ENCODE data around the gene CPAMD8.

The CPAMD8 gene

DNA sequence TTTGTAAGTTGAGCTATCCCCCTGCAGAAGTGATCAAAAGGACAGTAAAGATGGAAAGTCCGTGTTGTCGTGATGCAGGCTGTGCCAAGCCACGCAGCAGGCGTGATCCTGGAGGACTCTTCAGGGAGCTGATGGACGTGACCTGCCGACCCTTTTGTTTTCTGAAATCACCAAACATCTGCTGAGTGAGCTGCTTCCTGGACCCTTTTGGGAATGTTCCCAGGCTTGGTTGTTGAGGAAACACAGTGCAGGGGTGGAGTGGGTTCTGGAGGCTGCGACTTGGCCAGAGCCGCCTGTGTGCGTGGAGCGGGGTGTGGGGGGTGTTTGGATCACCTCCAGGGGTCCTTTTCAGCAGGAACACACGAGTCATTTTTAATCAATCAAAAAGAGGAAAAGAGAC lies 15.4 kb upstream of the CPAMD8 start:
- no peaks in the 10 kb centered on the region for H4K20me1 ChIP-seq (ENCODE audit: insufficient read depth)
- H3K27me3 ChIP-seq (ENCODE audit: insufficient read depth, low read depth), result peaks cover 11% of the 10 kb centered on the region; the same call in 1 of the 2 replicates
- H3K4me3 ChIP-seq (IDR thresholded peaks at IDR 0.05; ENCODE audit: insufficient read depth, low read depth, low read length), result no peak overlapping the region
- no peak overlapping the region for H3K4me2 ChIP-seq
- TF ChIP-seq, protein P1, sequence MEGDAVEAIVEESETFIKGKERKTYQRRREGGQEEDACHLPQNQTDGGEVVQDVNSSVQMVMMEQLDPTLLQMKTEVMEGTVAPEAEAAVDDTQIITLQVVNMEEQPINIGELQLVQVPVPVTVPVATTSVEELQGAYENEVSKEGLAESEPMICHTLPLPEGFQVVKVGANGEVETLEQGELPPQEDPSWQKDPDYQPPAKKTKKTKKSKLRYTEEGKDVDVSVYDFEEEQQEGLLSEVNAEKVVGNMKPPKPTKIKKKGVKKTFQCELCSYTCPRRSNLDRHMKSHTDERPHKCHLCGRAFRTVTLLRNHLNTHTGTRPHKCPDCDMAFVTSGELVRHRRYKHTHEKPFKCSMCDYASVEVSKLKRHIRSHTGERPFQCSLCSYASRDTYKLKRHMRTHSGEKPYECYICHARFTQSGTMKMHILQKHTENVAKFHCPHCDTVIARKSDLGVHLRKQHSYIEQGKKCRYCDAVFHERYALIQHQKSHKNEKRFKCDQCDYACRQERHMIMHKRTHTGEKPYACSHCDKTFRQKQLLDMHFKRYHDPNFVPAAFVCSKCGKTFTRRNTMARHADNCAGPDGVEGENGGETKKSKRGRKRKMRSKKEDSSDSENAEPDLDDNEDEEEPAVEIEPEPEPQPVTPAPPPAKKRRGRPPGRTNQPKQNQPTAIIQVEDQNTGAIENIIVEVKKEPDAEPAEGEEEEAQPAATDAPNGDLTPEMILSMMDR (conservative IDR thresholded peaks at IDR 0.05; ENCODE audit: low read depth, low read length), result no peak
- no peak overlapping the region for H3K9ac ChIP-seq
- H3K27ac ChIP-seq, result no peak overlapping the region
- H2AFZ ChIP-seq (ENCODE audit: low read depth), result no peak overlapping the region
- no peaks in the 10 kb centered on the region for H3K79me2 ChIP-seq (ENCODE audit: insufficient read depth, low read depth)
- no peaks in the 10 kb centered on the region for H3K4me1 ChIP-seq (ENCODE audit: low read depth, poor library complexity, severe bottlenecking)
- no peaks in the 10 kb centered on the region for H3K36me3 ChIP-seq (ENCODE audit: insufficient read depth)

DNA sequence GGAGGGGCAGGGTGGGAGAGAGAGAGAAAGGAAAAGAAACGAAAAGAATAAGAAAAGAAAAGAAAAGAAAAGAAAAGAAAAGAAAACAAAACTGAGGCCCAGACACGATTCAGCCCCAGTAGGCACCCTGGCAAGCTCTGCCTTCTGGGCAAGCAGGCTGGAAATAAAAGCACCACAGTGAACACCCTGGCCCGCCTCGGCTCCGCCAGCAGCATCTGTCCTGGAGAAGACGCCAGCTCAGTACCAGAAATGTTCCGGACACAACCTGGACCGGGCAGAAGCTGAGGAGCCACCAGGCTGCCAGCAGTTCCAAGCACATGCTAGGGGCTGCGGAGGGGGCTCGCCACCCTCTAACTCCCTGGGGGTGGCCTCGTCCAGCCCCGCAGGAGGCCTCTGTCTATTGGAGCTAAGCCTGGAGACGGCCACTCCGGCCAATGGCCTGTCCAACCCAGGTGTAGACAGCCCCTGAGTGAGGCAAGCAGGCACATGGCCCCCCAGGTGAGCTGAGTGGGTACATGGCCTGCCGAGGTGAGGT lies 11.4 kb upstream of the CPAMD8 start:
- peaks cover 13% of the 10 kb centered on the region; the same call in 1 of the 2 replicates for H3K27me3 ChIP-seq (ENCODE audit: insufficient read depth, low read depth)
- no peaks in the 10 kb centered on the region for H4K20me1 ChIP-seq (ENCODE audit: insufficient read depth)
- no peak overlapping the region for H2AFZ ChIP-seq (ENCODE audit: low read depth)
- H3K79me2 ChIP-seq (ENCODE audit: insufficient read depth, low read depth), result no peaks in the 10 kb centered on the region
- H3K9ac ChIP-seq, result no peak overlapping the region
- H3K36me3 ChIP-seq (ENCODE audit: insufficient read depth), result no peaks in the 10 kb centered on the region
- H3K27ac ChIP-seq, result no peak overlapping the region
- no peak overlapping the region for H3K4me2 ChIP-seq
- H3K4me3 ChIP-seq (IDR thresholded peaks at IDR 0.05; ENCODE audit: insufficient read depth, low read depth, low read length), result no peak overlapping the region
- no peaks in the 10 kb centered on the region for H3K4me1 ChIP-seq (ENCODE audit: low read depth, poor library complexity, severe bottlenecking)
- TF ChIP-seq, protein P1 (conservative IDR thresholded peaks at IDR 0.05; ENCODE audit: low read depth, low read length), result no peak

- no peak overlapping the region for H2AFZ ChIP-seq (ENCODE audit: low read depth)
- no peak overlapping the region for H3K4me2 ChIP-seq
- TF ChIP-seq, protein P1 (conservative IDR thresholded peaks at IDR 0.05; ENCODE audit: low read depth, low read length), result no peak
- no peaks in the 10 kb centered on the region for H3K4me1 ChIP-seq (ENCODE audit: low read depth, poor library complexity, severe bottlenecking)
- peaks cover 18% of the 10 kb centered on the region; the same call in 1 of the 2 replicates for H3K27me3 ChIP-seq (ENCODE audit: insufficient read depth, low read depth)
- no peaks in the 10 kb centered on the region for H3K36me3 ChIP-seq (ENCODE audit: insufficient read depth)
- H3K9ac ChIP-seq, result no peak overlapping the region
- no peak overlapping the region for H3K27ac ChIP-seq
- H3K4me3 ChIP-seq (IDR thresholded peaks at IDR 0.05; ENCODE audit: insufficient read depth, low read depth, low read length), result no peak overlapping the region
- no peaks in the 10 kb centered on the region for H3K79me2 ChIP-seq (ENCODE audit: insufficient read depth, low read depth)
- H4K20me1 ChIP-seq (ENCODE audit: insufficient read depth), result no peaks in the 10 kb centered on the region
Observed at GRCh38 chr19:17037184-17037583, 10.6 kb upstream of the CPAMD8 start.

DNA sequence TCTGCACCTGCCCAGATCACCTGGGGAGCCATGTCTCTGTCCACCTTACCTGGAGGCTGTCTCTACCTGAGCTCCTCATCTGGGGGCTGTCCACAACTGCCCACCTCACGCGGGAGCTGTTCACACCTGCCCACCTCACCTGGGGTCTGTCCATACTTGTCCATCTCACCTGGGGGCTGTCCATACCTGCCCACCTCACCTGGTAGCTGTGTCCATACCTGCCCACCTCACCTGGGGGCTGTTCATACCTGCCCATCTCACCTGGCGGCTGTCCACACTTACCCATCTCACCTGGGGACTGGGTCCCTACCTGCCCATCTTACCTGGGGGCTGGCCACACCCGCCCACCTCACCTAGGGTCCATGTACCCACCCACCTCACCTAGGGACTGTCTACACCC lies 10.0 kb upstream of the CPAMD8 start:
- Histone ChIP-seq H3K79me2 (ENCODE audit: insufficient read depth, low read depth) (no peaks in the 10 kb centered on the region), H2AFZ (ENCODE audit: low read depth) (no peak overlapping the region), H3K36me3 (ENCODE audit: insufficient read depth) (no peaks in the 10 kb centered on the region)

More for the DNA sequence above, 10.0 kb upstream of the CPAMD8 start:
- TF ChIP-seq, protein P1 (conservative IDR thresholded peaks at IDR 0.05; ENCODE audit: low read depth, low read length), result no peak
- Histone ChIP-seq H3K4me1 (ENCODE audit: low read depth, poor library complexity, severe bottlenecking) (no peaks in the 10 kb centered on the region), H3K4me3 (IDR thresholded peaks at IDR 0.05; ENCODE audit: insufficient read depth, low read depth, low read length) (no peak overlapping the region), H3K27ac (no peak overlapping the region), H3K4me2 (no peak overlapping the region), H3K27me3 (ENCODE audit: insufficient read depth, low read depth) (peaks cover 19% of the 10 kb centered on the region; the same call in 1 of the 2 replicates), H3K9ac (no peak overlapping the region), H4K20me1 (ENCODE audit: insufficient read depth) (no peaks in the 10 kb centered on the region)
